A549 (cell line): ENCODE results near the gene ADGRF4.

Experiments used
- EP300 ChIP-seq, 2 experiments: fragments of >200 bp; sonication (Bioruptor Twin); formaldehyde crosslinking; IDR thresholded peaks; 2 replicates in 1 of 2; 3 replicates in 1 of 2; pipeline ENCODE4 v1.6.1; 2016 to 2017
- ESRRA ChIP-seq: fragments of 150-350 bp; IDR thresholded peaks from 2 replicates; pipeline ENCODE4 v1.6.1; 2014; ENCODE audit warnings: mild to moderate bottlenecking, low read length, borderline replicate concordance
- HDAC2 ChIP-seq: fragments of 200-600 bp; sonication (generic); IDR thresholded peaks from 2 replicates; pipeline ENCODE4 v1.6.1; 2016
- POLR2A ChIP-seq: IDR thresholded peaks from 2 replicates; pipeline ENCODE4 v1.6.1; 2012; ENCODE audit warnings: mild to moderate bottlenecking, low read length
- RFX5 ChIP-seq: fragments of 450-650 bp; IDR thresholded peaks from 2 replicates; pipeline ENCODE4 v1.7.1; 2014; ENCODE audit warnings: antibody characterized with exemption, mild to moderate bottlenecking, moderate library complexity
- TP53 ChIP-seq: fragments of 250-450 bp; sonication (Bioruptor Pico); IDR thresholded peaks from 2 replicates; pipeline ENCODE4 v1.5.0; 2021; ENCODE audit warnings: mild to moderate bottlenecking, moderate library complexity
- TF ChIP-seq, protein P1 (sequence below): fragments of >200 bp; sonication (Bioruptor Twin); formaldehyde crosslinking; IDR thresholded peaks from 3 replicates; pipeline ENCODE4 v1.5.1; 2016

- TF ChIP-seq POLR2A (no peak), HDAC2 (no peak), RFX5 (no peak), EP300 (IDR thresholded peaks at IDR 0.05) (no peak), ESRRA (no peak), TP53 (no peak)
- TF ChIP-seq, protein P1, sequence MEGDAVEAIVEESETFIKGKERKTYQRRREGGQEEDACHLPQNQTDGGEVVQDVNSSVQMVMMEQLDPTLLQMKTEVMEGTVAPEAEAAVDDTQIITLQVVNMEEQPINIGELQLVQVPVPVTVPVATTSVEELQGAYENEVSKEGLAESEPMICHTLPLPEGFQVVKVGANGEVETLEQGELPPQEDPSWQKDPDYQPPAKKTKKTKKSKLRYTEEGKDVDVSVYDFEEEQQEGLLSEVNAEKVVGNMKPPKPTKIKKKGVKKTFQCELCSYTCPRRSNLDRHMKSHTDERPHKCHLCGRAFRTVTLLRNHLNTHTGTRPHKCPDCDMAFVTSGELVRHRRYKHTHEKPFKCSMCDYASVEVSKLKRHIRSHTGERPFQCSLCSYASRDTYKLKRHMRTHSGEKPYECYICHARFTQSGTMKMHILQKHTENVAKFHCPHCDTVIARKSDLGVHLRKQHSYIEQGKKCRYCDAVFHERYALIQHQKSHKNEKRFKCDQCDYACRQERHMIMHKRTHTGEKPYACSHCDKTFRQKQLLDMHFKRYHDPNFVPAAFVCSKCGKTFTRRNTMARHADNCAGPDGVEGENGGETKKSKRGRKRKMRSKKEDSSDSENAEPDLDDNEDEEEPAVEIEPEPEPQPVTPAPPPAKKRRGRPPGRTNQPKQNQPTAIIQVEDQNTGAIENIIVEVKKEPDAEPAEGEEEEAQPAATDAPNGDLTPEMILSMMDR: no peak
Measured at GRCh38 chr6:47769982-47770381, 71.6 kb downstream of the ADGRF4 start.
